ENCODE results near the gene LARGE1. TPM values are rescaled to one million over a fixed set of nuclear protein-coding genes. Genes with fewer than 3 reads are reported as not detected.

Gene LARGE1
- total and polyA plus RNA-seq, 2 experiments from 2014 or later, result 1.5 to 12.8 TPM

- H3K9ac ChIP-seq, result no peak overlapping the region
- in situ Hi-C loops (cut with MboI), result no loop called here
- no peaks in the 10 kb centered on the region for H3K36me3 ChIP-seq (ENCODE audit: low read depth)
- H3K9me3 ChIP-seq (ENCODE audit: low read depth), result no peaks in the 10 kb centered on the region
- no peaks in the 10 kb centered on the region for H3K4me1 ChIP-seq (ENCODE audit: insufficient read depth)
- no peaks in the 10 kb centered on the region for H3K79me2 ChIP-seq (ENCODE audit: insufficient read depth)
- 96 to 97% methylated on average over 5 of the region's 5 CpGs for WGBS, 2 experiments (ENCODE audit: low coverage in 1 of 2, low lambda C conversion rate in 2 of 2, missing lambda C conversion rate in 2 of 2)
- H3K9me2 ChIP-seq (ENCODE audit: insufficient read depth), result no peaks in the 10 kb centered on the region
- no peak for TF ChIP-seq EZH2phosphoT487 (IDR thresholded peaks at IDR 0.05; ENCODE audit: insufficient read depth, low read depth)
- no peak for TF ChIP-seq EZH2 (IDR thresholded peaks at IDR 0.05; ENCODE audit: insufficient read depth, poor library complexity, severe bottlenecking)
- no peak overlapping the region for H3K27ac ChIP-seq
- H3K4me2 ChIP-seq (ENCODE audit: unreplicated experiment), result no peak overlapping the region
- H3K4me3 ChIP-seq, result no peak overlapping the region
- no peaks in the 10 kb centered on the region for H3F3A ChIP-seq (ENCODE audit: insufficient read depth)
- no peak overlapping the region for H2AFZ ChIP-seq
- H3K27me3 ChIP-seq (replicated peaks; ENCODE audit: insufficient read depth), result no peaks in the 10 kb centered on the region
- no peak for DNase-seq
- no peaks in the 10 kb centered on the region for H4K20me1 ChIP-seq (ENCODE audit: insufficient read depth)
Observed at GRCh38 chr22:33717694-33718396, 202.4 kb downstream of the LARGE1 start.

GRCh38 chr22:33715237-33715985 is 204.9 kb downstream of the LARGE1 start:
- Histone ChIP-seq H3K9ac (no peak overlapping the region), H3K27ac (no peak overlapping the region), H3K27me3 (replicated peaks; ENCODE audit: insufficient read depth) (no peaks in the 10 kb centered on the region), H3K36me3 (ENCODE audit: low read depth) (no peaks in the 10 kb centered on the region), H2AFZ (no peak overlapping the region), H4K20me1 (ENCODE audit: insufficient read depth) (no peaks in the 10 kb centered on the region), H3K4me2 (ENCODE audit: unreplicated experiment) (no peak overlapping the region), H3K9me3 (ENCODE audit: low read depth) (no peaks in the 10 kb centered on the region), H3K4me3 (no peak overlapping the region), H3K9me2 (ENCODE audit: insufficient read depth) (no peaks in the 10 kb centered on the region), H3K4me1 (ENCODE audit: insufficient read depth) (no peaks in the 10 kb centered on the region), H3K79me2 (ENCODE audit: insufficient read depth) (no peaks in the 10 kb centered on the region), H3F3A (ENCODE audit: insufficient read depth) (no peaks in the 10 kb centered on the region)
- WGBS, 2 experiments (ENCODE audit: low coverage in 1 of 2, low lambda C conversion rate in 2 of 2, missing lambda C conversion rate in 2 of 2), result 95 to 97% methylated on average over 9 of the region's 9 CpGs
- TF ChIP-seq EZH2 (IDR thresholded peaks at IDR 0.05; ENCODE audit: insufficient read depth, poor library complexity, severe bottlenecking), result no peak
- DNase-seq, result no peak
- in situ Hi-C loops (cut with MboI), result no loop called here

GRCh38 chr22:33710326-33710725 is 209.9 kb downstream of the LARGE1 start:
- no peaks in the 10 kb centered on the region for H3K9me2 ChIP-seq (ENCODE audit: insufficient read depth)
- no peak overlapping the region for H3K4me3 ChIP-seq
- no peaks in the 10 kb centered on the region for H3K79me2 ChIP-seq (ENCODE audit: insufficient read depth)
- no peaks in the 10 kb centered on the region for H4K20me1 ChIP-seq (ENCODE audit: insufficient read depth)
- H3K4me1 ChIP-seq (ENCODE audit: insufficient read depth), result no peaks in the 10 kb centered on the region
- TF ChIP-seq EZH2phosphoT487 (IDR thresholded peaks at IDR 0.05; ENCODE audit: insufficient read depth, low read depth), result no peak
- no peak for DNase-seq
- no peaks in the 10 kb centered on the region for H3K9me3 ChIP-seq (ENCODE audit: low read depth)
- WGBS, 2 experiments (ENCODE audit: low coverage in 1 of 2, low lambda C conversion rate in 2 of 2, missing lambda C conversion rate in 2 of 2), result 77 to 84% methylated on average over 1 of the region's 1 CpG
- H3K36me3 ChIP-seq (ENCODE audit: low read depth), result no peaks in the 10 kb centered on the region
- no peak overlapping the region for H3K9ac ChIP-seq
- no peak overlapping the region for H2AFZ ChIP-seq
- H3K4me2 ChIP-seq (ENCODE audit: unreplicated experiment), result no peak overlapping the region
- in situ Hi-C loops (cut with MboI), result no loop called here
- H3K27ac ChIP-seq, result no peak overlapping the region
- no peaks in the 10 kb centered on the region for H3K27me3 ChIP-seq (replicated peaks; ENCODE audit: insufficient read depth)
- no peaks in the 10 kb centered on the region for H3F3A ChIP-seq (ENCODE audit: insufficient read depth)

- H4K20me1 ChIP-seq (ENCODE audit: insufficient read depth), result no peaks in the 10 kb centered on the region
- no peaks in the 10 kb centered on the region for H3F3A ChIP-seq (ENCODE audit: insufficient read depth)
- no peaks in the 10 kb centered on the region for H3K79me2 ChIP-seq (ENCODE audit: insufficient read depth)
- DNase-seq, result no peak
- H3K36me3 ChIP-seq (ENCODE audit: low read depth), result no peaks in the 10 kb centered on the region
- 73 to 84% methylated on average over 3 of the region's 3 CpGs for WGBS, 2 experiments (ENCODE audit: low coverage in 1 of 2, low lambda C conversion rate in 2 of 2, missing lambda C conversion rate in 2 of 2)
- in situ Hi-C loops (cut with MboI), result no loop called here
- H3K9me2 ChIP-seq (ENCODE audit: insufficient read depth), result no peaks in the 10 kb centered on the region
- no peak for TF ChIP-seq EZH2phosphoT487 (IDR thresholded peaks at IDR 0.05; ENCODE audit: insufficient read depth, low read depth)
- no peak for TF ChIP-seq EZH2 (IDR thresholded peaks at IDR 0.05; ENCODE audit: insufficient read depth, poor library complexity, severe bottlenecking)
- no peaks in the 10 kb centered on the region for H3K4me1 ChIP-seq (ENCODE audit: insufficient read depth)
- H3K9ac ChIP-seq, result no peak overlapping the region
- no peak overlapping the region for H2AFZ ChIP-seq
- no peak overlapping the region for H3K4me3 ChIP-seq
- H3K27ac ChIP-seq, result no peak overlapping the region
- H3K4me2 ChIP-seq (ENCODE audit: unreplicated experiment), result no peak overlapping the region
- H3K27me3 ChIP-seq (replicated peaks; ENCODE audit: insufficient read depth), result no peaks in the 10 kb centered on the region
- H3K9me3 ChIP-seq (ENCODE audit: low read depth), result no peaks in the 10 kb centered on the region
Observed at GRCh38 chr22:33707581-33707980, 212.7 kb downstream of the LARGE1 start.

All from GM23248 (cell line).